ENCODE measurements around the gene ZSWIM8.
"Not testable (repeated sequence)": the region's sequence is repeated elsewhere in the genome, so short reads cannot be mapped to it uniquely, and the experiment has no call there.

Gene ZSWIM8

GRCh38 chr10:73773152-73773879 is 12.1 kb upstream of the ZSWIM8 start:
- no peak for DNase-seq (ENCODE audit: low read depth in 2 of 2)

- no peak for DNase-seq (ENCODE audit: low read depth in 2 of 2)
Observed at GRCh38 chr10:73774637-73775036, 10.8 kb upstream of the ZSWIM8 start.

GRCh38 chr10:73779018-73779417 is 6.4 kb upstream of the ZSWIM8 start:
- DNase-seq (ENCODE audit: low read depth in 2 of 2): no peak

- no peak for DNase-seq (ENCODE audit: low read depth in 2 of 2)
Observed at GRCh38 chr10:73779539-73780197, 5.7 kb upstream of the ZSWIM8 start.

GRCh38 chr10:73780301-73780700 is 5.1 kb upstream of the ZSWIM8 start:
- DNase-seq (ENCODE audit: low read depth in 2 of 2): no peak

- no peak for DNase-seq (ENCODE audit: low read depth in 2 of 2)
Observed at GRCh38 chr10:73780966-73781365, 4.4 kb upstream of the ZSWIM8 start.

GRCh38 chr10:73781548-73781878 is 3.9 kb upstream of the ZSWIM8 start:
- DNase-seq (ENCODE audit: low read depth in 2 of 2): no peak

- DNase-seq (ENCODE audit: low read depth in 2 of 2): peak; percentile 82 to 92
Observed at GRCh38 chr10:73781879-73782748, 3.3 kb upstream of the ZSWIM8 start, which contains the start of gene CHCHD1. Gene CHCHD1, plus strand, starts transcription at chr10:73782048. Its CDS starts 28 bp downstream, at chr10:73782076.

GRCh38 chr10:73782749-73783085 is 2.7 kb upstream of the ZSWIM8 start:
- no peak for DNase-seq (ENCODE audit: low read depth in 2 of 2)

GRCh38 chr10:73785721-73786511 is 510 bp downstream of the ZSWIM8 start:
- DNase-seq (ENCODE audit: low read depth in 2 of 2): no peak

GRCh38 chr10:73786512-73786885 is 1.1 kb downstream of the ZSWIM8 start:
- no peak for DNase-seq (ENCODE audit: low read depth in 2 of 2)

GRCh38 chr10:73787031-73787800 is 1.8 kb downstream of the ZSWIM8 start:
- not testable (repeated sequence) for DNase-seq (ENCODE audit: low read depth in 2 of 2)

GRCh38 chr10:73788864-73789658 is 3.7 kb downstream of the ZSWIM8 start:
- DNase-seq (ENCODE audit: low read depth in 2 of 2): no peak

GRCh38 chr10:73789659-73790055 is 4.3 kb downstream of the ZSWIM8 start:
- DNase-seq (ENCODE audit: low read depth in 2 of 2): no peak

GRCh38 chr10:73790886-73791625 is 5.7 kb downstream of the ZSWIM8 start:
- no peak for DNase-seq (ENCODE audit: low read depth in 2 of 2)

GRCh38 chr10:73791871-73792400 is 6.5 kb downstream of the ZSWIM8 start:
- DNase-seq (ENCODE audit: low read depth in 2 of 2): no peak

- no peak for DNase-seq (ENCODE audit: low read depth in 2 of 2)
Observed at GRCh38 chr10:73793456-73793855, 8.1 kb downstream of the ZSWIM8 start.

- DNase-seq (ENCODE audit: low read depth in 2 of 2): not testable (repeated sequence)
Observed at GRCh38 chr10:73795491-73795890, 10.1 kb downstream of the ZSWIM8 start.

- DNase-seq (ENCODE audit: low read depth in 2 of 2): not testable (repeated sequence)
Observed at GRCh38 chr10:73796035-73796434, 10.6 kb downstream of the ZSWIM8 start.
